Measurements from ENCODE around the gene STX5.

- TF ChIP-seq POLR2A (IDR thresholded peaks at IDR 0.05) (no peak), CTCF (IDR thresholded peaks at IDR 0.05 in 4 of 5, conservative IDR thresholded peaks at IDR 0.05 in 1 of 5) (no peak)
Observed at GRCh38 chr11:62792202-62792575, 39.7 kb downstream of the STX5 start.
